ENCODE results near the gene LRRC39.

DNA sequence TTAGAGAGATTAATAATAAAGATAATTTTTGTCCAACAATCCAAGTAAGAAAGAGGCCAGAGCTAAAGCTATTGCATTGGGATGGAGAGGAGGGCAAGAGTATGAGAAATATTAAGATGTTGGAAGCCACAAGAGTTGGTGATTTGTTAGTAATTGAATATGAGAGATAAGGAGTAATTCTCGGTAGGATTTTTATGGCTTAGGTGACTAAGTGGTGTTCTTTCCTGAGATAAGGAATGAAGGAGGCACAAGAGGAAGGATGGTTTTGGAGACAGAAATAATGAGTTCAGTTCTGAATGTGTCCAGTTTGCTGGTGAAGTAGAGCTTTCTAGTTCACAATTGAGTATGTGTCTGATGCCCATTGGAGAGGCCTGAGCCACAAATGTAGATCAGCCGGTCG lies 35.7 kb downstream of the LRRC39 start:
- no peak for TF ChIP-seq HMGA2 (CRISPR knock-in tag; IDR thresholded peaks at IDR 0.05)
- no peak for TF ChIP-seq CTCF (IDR thresholded peaks at IDR 0.05)
- no peak for TF ChIP-seq NR1H2 (CRISPR knock-in tag; IDR thresholded peaks at IDR 0.05)
- no peak for TF ChIP-seq KAT7 (CRISPR knock-in tag; IDR thresholded peaks at IDR 0.05; ENCODE audit: borderline replicate concordance)
- no peak for TF ChIP-seq ZNF425 (CRISPR knock-in tag; conservative IDR thresholded peaks at IDR 0.05)
- TF ChIP-seq NFYB (CRISPR knock-in tag; conservative IDR thresholded peaks at IDR 0.05; ENCODE audit: low read depth): no peak
- TF ChIP-seq TEAD4 (CRISPR knock-in tag; IDR thresholded peaks at IDR 0.05): no peak
- TF ChIP-seq CREB1 (CRISPR knock-in tag; IDR thresholded peaks at IDR 0.05): no peak
- TF ChIP-seq SP1 (CRISPR knock-in tag; conservative IDR thresholded peaks at IDR 0.05): no peak
- no peak for TF ChIP-seq ATF1 (CRISPR knock-in tag; IDR thresholded peaks at IDR 0.05)
- no peak for TF ChIP-seq NR2C2 (CRISPR knock-in tag; IDR thresholded peaks at IDR 0.05)

All from WTC11 (cell line).